Skeletal muscle tissue (tissue), 4 donors: ENCODE data around the gene MAST3. TPM values are rescaled to one million over a fixed set of nuclear protein-coding genes. Genes with fewer than 3 reads are reported as not detected.

Experiments used
- H3K27ac ChIP-seq: one replicate; pipeline ENCODE4 v1.7.0; 2013; ENCODE audit warnings: mild to moderate bottlenecking, low read depth, low read length, inconsistent platforms
- H3K27me3 ChIP-seq, 3 donors: one replicate each; pipeline ENCODE4 v1.7.0; 2013; ENCODE audit warnings: low read length in 3 of 3; ENCODE audit not compliant: control insufficient read depth in 3 of 3, insufficient read depth in 3 of 3
- H3K36me3 ChIP-seq, 3 donors: one replicate each; pipeline ENCODE4 v1.7.0; 2013; ENCODE audit warnings: low read length in 3 of 3; ENCODE audit not compliant: control insufficient read depth in 3 of 3, insufficient read depth in 3 of 3
- H3K4me1 ChIP-seq, 3 donors: one replicate each; pipeline ENCODE4 v1.7.0; 2013; ENCODE audit warnings: low read length in 3 of 3, mild to moderate bottlenecking in 3 of 3; ENCODE audit not compliant: control insufficient read depth in 3 of 3, insufficient read depth in 3 of 3
- H3K4me3 ChIP-seq, 3 donors: one replicate each; pipeline ENCODE4 v1.7.0; 2013; ENCODE audit warnings: low read length in 3 of 3
- H3K9ac ChIP-seq, 3 donors: one replicate each; pipeline ENCODE4 v1.7.0; 2013; ENCODE audit warnings: low read length in 3 of 3, mild to moderate bottlenecking in 3 of 3, moderate library complexity in 2 of 3, low read depth in 1 of 3
- H3K9me3 ChIP-seq, 3 donors: one replicate each; pipeline ENCODE4 v1.7.0; 2013; ENCODE audit warnings: low read length in 3 of 3; ENCODE audit not compliant: control insufficient read depth in 3 of 3
- total RNA-seq: library from RNA; depleted of rRNA; stranded (reverse); fragments of >200 nt; gene quantifications from one replicate; pipeline ENCODE4 v1.2.3, GENCODE V29; 2014
- donor health status: Osteomylitis.

Gene MAST3
- total RNA-seq, 1 donor from 2014 or later = 3.7 TPM

DNA sequence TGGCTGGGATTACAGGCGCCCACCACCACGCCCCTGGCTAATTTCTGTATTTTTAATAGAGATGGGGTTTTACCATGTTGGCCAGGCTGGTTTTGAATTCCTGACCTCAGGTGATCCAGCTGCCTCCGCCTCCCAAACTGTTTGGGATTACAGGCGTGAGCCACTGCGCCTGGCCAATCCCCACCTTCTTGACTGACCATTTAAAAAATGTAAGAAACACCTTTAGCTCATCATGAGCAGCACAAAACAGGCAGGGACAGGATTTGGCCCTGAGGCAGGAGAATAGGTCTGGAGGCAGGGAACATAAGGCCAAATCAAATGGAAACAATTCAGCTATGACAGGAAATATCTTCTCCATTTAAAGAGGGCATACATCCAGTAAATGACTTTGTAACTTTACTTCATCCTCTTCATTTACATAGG lies 94.1 kb downstream of the MAST3 start:
- Histone ChIP-seq H3K9me3 (no peaks in the 10 kb centered on the region), H3K27me3 (no peaks in the 10 kb centered on the region), H3K36me3 (peaks cover 7 to 12% (median 8%) of the 10 kb centered on the region in 3 donors), H3K9ac (peak overlapping the region; percentile 73 to 85 (median 79)), H3K27ac (peak overlapping the region; percentile 97), H3K4me1 (peaks cover 13 to 18% (median 14%) of the 10 kb centered on the region in 3 donors), H3K4me3 (peak overlapping the region; percentile 64 to 79 (median 79))

DNA sequence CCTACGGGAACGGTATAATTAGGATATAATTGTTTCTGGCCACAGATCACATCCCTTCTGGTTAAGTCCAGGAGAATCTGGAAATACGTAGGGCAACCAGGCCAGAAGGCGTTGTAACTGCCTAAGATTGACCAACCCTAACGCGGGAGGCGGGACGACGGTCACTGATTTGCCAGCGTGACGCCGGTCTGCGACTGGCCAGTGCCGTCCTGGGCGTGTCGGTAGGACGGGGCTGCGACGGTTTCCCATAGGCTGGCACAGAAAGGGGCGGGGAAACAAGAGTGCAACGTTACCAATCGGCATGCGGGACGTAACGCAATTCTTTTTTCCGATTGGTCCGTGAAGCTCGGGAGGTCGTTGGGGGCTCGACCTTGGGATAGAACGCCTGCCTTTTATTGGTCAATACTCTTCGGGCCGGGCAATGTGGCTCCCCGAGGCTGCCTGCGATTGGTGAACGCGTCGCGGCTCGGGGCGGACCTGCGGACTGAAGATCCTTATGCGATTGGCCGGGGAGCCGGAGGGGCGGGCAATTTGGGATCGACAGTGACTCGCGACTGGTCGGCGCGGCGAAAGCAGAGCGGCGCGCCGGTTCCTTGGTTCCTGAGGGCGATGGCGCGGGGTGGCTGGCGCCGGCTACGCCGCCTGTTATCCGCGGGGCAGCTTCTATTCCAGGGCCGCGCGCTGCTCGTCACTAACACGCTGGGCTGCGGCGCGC lies 95.3 kb downstream of the MAST3 start, which contains the start of gene MPV17L2:
TSS of gene MPV17L2 (plus strand) at position 546 of the 715 bp plus-strand sequence. CDS start at position 610, 64 bp downstream.
- peaks cover 13 to 20% (median 14%) of the 10 kb centered on the region in 3 donors for H3K4me1 ChIP-seq

DNA sequence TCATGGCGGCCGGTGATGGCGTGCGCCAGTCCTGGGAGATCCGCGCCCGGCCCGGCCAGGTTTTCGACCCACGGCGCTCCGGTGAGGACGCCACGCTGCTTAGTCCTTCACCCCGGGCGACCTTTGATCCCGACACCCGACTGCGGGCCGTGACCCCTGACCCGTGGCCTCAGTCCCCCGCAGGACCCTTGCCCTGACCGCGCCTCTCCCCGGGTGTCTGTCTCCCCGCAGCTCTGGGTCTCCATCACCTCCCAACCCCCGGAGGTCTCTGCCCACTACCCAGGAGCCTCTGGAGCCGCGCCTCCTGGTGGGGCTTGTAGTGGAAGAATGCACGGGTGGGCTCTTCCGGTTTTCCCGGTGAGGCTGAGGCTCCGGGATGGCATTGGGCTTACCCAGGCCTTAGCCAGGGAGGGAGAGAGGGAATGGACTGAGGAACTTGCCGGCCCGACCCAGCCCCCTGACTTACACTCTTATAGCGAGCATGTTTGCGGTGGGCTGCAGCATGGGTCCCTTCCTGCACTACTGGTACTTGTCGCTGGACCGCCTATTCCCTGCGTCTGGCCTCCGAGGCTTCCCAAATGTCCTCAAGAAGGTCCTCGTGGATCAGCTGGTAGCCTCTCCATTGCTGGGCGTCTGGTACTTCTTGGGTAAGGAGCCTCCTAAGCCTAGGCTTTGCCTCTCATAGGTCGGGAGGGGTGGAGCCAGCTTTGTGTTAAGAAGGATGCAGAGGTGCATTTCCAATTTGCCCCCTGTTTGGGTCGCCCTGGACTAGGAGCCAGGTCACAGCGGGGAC lies 96.0 kb downstream of the MAST3 start:
- Histone ChIP-seq H3K4me3 (peak overlapping the region; percentile 75 to 86 (median 83)), H3K4me1 (peaks cover 13 to 23% (median 14%) of the 10 kb centered on the region in 3 donors), H3K27me3 (no peaks in the 10 kb centered on the region), H3K9ac (peak overlapping the region; percentile 82 to 90 (median 89)), H3K27ac (peak overlapping the region; percentile 85), H3K36me3 (peaks cover 14 to 24% (median 22%) of the 10 kb centered on the region in 3 donors), H3K9me3 (no peaks in the 10 kb centered on the region)

More for the DNA sequence above, 95.3 kb downstream of the MAST3 start, which contains the start of gene MPV17L2:
- H3K9me3 ChIP-seq = no peaks in the 10 kb centered on the region
- H3K36me3 ChIP-seq = peaks cover 12 to 17% (median 14%) of the 10 kb centered on the region in 3 donors
- peak within 1 kb of the TSS; percentile 82 to 90 (median 89) for H3K9ac ChIP-seq
- H3K27me3 ChIP-seq = no peaks in the 10 kb centered on the region
- peak within 1 kb of the TSS; percentile 97 for H3K27ac ChIP-seq
- H3K4me3 ChIP-seq = peak within 1 kb of the TSS; percentile 75 to 86 (median 83)

DNA sequence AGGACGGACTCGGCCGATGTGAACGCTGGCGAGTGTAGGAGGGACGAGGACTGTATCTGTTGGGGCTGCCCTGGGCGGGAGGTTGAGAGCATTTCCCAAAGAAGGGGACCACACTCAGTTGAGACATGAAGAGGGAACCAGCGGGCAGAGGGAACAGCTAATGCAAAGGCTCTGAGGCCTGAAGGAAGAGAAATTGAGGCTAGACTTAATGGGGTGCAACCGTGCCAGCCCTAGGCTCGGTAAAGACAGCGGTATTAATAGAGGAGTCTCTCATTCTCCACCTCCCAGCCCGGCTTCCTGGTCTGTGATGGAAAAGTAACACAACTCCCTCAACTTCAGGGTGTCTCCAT lies 96.6 kb downstream of the MAST3 start:
- Histone ChIP-seq H3K9me3 (no peaks in the 10 kb centered on the region), H3K4me3 (peak overlapping the region; percentile 75 to 86 (median 83)), H3K27me3 (no peaks in the 10 kb centered on the region), H3K4me1 (peaks cover 13 to 23% (median 14%) of the 10 kb centered on the region in 3 donors), H3K9ac (peak overlapping the region; percentile 82 to 90 (median 89)), H3K36me3 (peaks cover 20 to 28% (median 24%) of the 10 kb centered on the region in 3 donors), H3K27ac (peak overlapping the region; percentile 26)

DNA sequence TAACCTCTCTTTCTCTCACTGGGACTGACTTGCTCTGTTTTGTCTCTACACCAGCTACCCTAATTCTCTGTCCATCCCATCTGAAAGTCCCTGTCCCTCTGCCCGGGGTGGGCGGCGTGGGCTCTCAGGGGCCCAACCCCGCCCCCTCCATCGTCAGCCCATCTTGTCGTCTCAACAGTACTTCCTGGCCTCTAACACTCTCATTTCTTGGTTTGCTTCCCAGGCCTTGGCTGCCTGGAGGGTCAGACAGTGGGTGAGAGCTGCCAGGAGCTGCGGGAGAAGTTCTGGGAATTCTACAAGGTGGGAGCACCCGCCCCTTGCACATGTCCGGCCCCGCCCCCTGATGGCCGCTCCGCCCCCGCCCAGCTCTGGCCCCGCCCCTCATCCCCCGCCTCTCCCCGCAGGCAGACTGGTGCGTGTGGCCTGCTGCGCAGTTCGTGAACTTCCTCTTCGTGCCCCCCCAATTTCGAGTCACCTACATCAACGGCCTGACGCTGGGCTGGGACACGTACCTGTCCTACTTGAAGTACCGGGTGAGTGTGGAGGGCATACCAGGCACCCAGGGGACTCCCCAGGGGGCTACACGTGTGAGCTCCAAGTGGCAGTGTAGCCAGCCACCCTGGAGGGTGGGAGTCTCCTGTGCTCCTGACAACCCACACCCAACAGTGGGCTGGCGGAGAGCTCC lies 97.1 kb downstream of the MAST3 start:
- H3K27ac ChIP-seq = peak overlapping the region; percentile 26
- peak overlapping the region in 2 of 3 donors; percentile 83 to 86 for H3K4me3 ChIP-seq
- H3K27me3 ChIP-seq = no peaks in the 10 kb centered on the region
- H3K9me3 ChIP-seq = no peaks in the 10 kb centered on the region
- H3K4me1 ChIP-seq = peaks cover 13 to 23% (median 14%) of the 10 kb centered on the region in 3 donors
- peaks cover 21 to 28% (median 25%) of the 10 kb centered on the region in 3 donors for H3K36me3 ChIP-seq
- H3K9ac ChIP-seq = peak overlapping the region in 2 of 3 donors; percentile 89 to 90

DNA sequence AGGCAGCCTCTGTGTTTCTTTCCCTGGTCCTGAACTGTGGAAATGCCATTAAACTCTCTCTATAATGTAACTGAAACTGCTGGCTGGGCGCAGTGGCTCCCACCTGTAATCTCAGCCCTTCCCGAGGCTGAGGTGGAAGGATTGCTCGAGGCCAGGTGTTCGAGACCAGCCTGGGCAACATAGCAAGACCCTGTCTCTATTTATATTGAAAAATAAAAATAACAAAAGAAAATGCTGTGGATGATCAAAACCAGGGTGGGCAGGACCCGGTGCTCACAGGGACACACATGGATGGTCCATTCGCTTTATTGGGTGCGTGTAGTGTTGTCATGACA lies 98.9 kb downstream of the MAST3 start:
- no peak overlapping the region for H3K27ac ChIP-seq
- no peak overlapping the region for H3K9ac ChIP-seq
- H3K36me3 ChIP-seq = peaks cover 27 to 32% (median 32%) of the 10 kb centered on the region in 3 donors
- no peak overlapping the region for H3K4me3 ChIP-seq
- peaks cover 13 to 23% (median 14%) of the 10 kb centered on the region in 3 donors for H3K4me1 ChIP-seq
- no peaks in the 10 kb centered on the region for H3K27me3 ChIP-seq
- no peaks in the 10 kb centered on the region for H3K9me3 ChIP-seq

DNA sequence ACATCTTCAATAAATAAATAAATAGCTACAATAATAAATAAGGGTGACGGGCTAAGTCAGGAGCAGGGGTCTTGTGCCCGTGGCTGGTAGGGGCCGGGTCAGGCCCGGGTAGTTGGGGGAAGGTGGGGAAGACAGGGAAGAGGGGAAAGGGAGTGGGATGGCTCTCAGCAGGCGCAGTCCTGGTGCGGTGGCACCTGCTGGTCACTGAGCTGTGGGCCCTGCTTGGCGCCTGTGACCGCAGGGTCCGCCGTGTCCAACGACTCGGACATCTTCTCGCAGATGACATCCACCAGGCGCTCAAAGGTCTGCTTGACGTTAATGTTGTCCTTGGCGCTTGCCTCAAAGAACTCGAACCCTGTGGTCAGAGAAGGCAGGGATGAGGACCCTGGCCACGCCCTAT lies 99.7 kb downstream of the MAST3 start:
- Histone ChIP-seq H3K9me3 (no peaks in the 10 kb centered on the region), H3K27me3 (no peaks in the 10 kb centered on the region), H3K4me1 (peaks cover 13 to 20% (median 15%) of the 10 kb centered on the region in 3 donors), H3K27ac (no peak overlapping the region), H3K4me3 (no peak overlapping the region), H3K9ac (no peak overlapping the region), H3K36me3 (peaks cover 29 to 36% (median 32%) of the 10 kb centered on the region in 3 donors)

DNA sequence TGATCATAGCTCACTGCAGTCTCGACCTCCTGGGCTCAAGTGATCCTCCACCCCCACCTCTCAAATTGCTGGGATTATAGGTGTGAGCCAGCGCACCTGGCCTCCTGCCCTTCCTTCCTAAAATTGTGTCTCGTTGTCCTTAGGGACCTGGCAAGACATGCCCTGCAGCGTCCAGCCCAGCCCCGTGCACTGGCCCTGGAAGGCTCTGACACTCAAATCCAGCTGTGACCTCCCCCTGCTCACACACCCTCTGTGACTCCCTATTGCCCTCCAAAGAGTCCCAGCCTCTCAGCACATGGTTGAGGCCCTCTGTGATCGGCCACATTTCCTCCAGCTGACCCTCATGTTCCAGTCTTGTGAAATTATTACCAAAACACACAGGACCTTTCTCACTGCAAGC lies 100.4 kb downstream of the MAST3 start:
- Histone ChIP-seq H3K9ac (no peak overlapping the region), H3K9me3 (no peaks in the 10 kb centered on the region), H3K27me3 (no peaks in the 10 kb centered on the region), H3K27ac (no peak overlapping the region), H3K4me3 (no peak overlapping the region), H3K36me3 (peaks cover 32 to 36% (median 32%) of the 10 kb centered on the region in 3 donors), H3K4me1 (peaks cover 13 to 24% (median 21%) of the 10 kb centered on the region in 3 donors)

DNA sequence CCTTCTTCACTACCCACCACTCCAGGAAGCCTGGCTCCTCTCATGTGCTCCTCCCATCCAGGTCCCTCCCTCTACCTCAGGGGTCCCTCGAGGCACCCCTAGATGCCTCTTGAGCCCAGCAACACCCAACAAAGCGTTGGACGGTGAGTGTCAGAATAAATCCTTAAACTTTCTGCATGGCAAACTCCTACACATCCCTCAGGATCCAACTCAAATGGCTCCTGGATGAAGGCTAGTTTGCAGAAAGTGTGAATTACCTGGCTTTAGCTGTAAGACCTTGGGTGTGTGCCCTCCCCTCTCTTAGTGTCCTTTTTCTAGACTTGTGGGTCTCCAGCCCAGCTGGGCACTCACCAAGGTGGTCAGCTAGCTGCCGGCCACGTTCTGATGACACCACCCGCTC lies 100.8 kb downstream of the MAST3 start:
- Histone ChIP-seq H3K4me1 (peaks cover 17 to 29% (median 25%) of the 10 kb centered on the region in 3 donors), H3K27me3 (no peaks in the 10 kb centered on the region), H3K36me3 (peaks cover 32 to 36% (median 32%) of the 10 kb centered on the region in 3 donors), H3K4me3 (no peak overlapping the region), H3K27ac (no peak overlapping the region), H3K9me3 (no peaks in the 10 kb centered on the region), H3K9ac (no peak overlapping the region)
